Measurements from ENCODE around the gene ADCY1.

DNA sequence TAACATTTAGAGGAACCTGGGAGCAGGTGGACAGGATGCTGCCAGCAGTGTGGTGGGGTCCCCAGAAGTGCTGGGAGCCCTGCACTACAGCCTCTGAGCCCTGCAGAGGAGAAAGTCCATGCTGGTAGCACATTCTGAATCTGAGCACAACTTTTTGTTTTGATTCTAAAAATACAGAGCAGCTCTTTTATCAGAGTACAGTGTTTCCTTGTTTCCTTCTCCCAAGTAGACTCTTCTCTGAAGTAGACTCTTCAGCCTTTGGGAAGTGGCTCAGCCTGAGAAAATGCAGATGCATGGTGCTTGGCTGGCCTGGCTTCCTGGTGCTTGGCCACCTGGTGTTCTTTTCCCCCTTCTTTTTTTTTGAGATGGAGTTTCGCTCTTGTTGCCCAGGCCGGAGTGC is 9.1 kb downstream of the ADCY1 start:
- TF ChIP-seq CTCF (conservative IDR thresholded peaks at IDR 0.05 in 1 of 2, IDR thresholded peaks at IDR 0.05 in 1 of 2; ENCODE audit: low read depth in 1 of 2, low read length in 2 of 2) (no peak), EZH2 (IDR thresholded peaks at IDR 0.05; ENCODE audit: low read length, missing control alignments) (no peak)
